Measurements from ENCODE around the gene SLC22A16. TPM values are rescaled to one million over a fixed set of nuclear protein-coding genes. Genes with fewer than 3 reads are reported as not detected.

Gene SLC22A16
- total RNA-seq, 1 experiment from 2014 or later: not detected

DNA sequence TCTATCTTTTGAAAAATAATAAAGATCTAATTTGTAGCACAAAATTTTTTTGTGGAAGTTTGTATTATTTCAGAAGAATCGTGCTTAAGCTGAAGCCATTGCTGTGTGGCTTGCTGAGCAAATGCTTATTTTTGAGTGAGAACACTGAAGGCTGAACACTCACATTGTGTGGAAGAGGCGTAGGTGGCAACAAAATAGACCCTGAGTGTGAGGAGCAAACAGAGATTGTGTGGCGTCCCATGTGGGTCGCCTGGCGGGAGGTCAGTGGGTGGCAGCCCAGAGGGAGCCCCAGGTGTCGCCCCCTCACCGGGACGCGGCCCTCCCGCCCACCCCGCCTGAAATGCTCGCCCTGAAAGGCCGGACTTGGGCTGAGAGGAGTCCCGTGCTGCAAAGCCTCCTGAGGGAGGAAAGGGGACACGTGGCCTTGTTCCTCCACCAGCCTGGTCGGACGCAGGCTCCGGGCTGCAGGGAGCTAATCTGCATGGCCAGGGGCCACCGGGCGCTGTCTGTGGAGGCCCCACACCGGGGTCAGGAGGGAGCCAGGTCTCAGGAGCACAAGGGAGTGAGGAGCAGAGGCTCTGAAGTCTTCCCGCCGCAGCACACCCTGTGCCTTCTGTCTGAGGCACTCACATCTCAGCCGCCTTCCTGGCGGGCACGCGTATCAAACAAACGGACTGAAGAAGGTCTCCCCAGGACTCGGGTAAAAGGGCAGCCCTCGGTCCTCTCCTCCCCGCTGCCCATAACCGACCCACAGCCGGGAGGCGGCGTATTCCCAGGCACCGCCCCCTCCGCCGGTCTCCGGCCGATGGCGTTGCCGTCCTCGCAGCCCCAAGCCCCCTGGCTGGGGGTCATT is 77.0 kb downstream of the SLC22A16 start:
- Histone ChIP-seq H3F3A (ENCODE audit: low read length, unreplicated experiment) (no peaks in the 10 kb centered on the region), H3K9ac (ENCODE audit: low read length) (no peak overlapping the region), H3K79me2 (ENCODE audit: low read length) (no peaks in the 10 kb centered on the region), H3K27ac (ENCODE audit: low read length) (no peak overlapping the region), H3K27me3 (ENCODE audit: low read length) (no peaks in the 10 kb centered on the region), H4K20me1 (ENCODE audit: low read length) (no peaks in the 10 kb centered on the region), H3K4me1 (ENCODE audit: insufficient read depth, low read length) (no peaks in the 10 kb centered on the region), H3K36me3 (ENCODE audit: low read depth, low read length) (no peaks in the 10 kb centered on the region), H3K9me2 (replicated peaks; ENCODE audit: low read length) (no peaks in the 10 kb centered on the region), H3K4me3 (ENCODE audit: low read length) (no peak overlapping the region), H3K4me2 (ENCODE audit: low read length) (no peak overlapping the region), H3K9me3 (ENCODE audit: low read length) (no peaks in the 10 kb centered on the region), H2AFZ (ENCODE audit: low read length) (no peak overlapping the region)
- ChIA-PET CTCF (no interaction called here), POLR2A (ENCODE audit: unreplicated experiment) (no interaction called here)
- intact Hi-C loops (cut with micrococcal nuclease): no loop called here
- BruUV-seq (replicated peaks): no TSS peak
- no peak for ATAC-seq
- TF ChIP-seq EZH2phosphoT487 (IDR thresholded peaks at IDR 0.05; ENCODE audit: borderline replicate concordance, low read length) (no peak), CTCF (conservative IDR thresholded peaks at IDR 0.05; ENCODE audit: low read depth, low read length) (no peak), EZH2 (IDR thresholded peaks at IDR 0.05; ENCODE audit: low read length, unreplicated experiment) (no peak)
- DNase-seq: no peak

- no peaks in the 10 kb centered on the region for H3K9me2 ChIP-seq (replicated peaks; ENCODE audit: low read length)
- H3K4me3 ChIP-seq (ENCODE audit: low read length): no peak overlapping the region
- ATAC-seq: peak; percentile 31; the same call in 1 of the 2 replicates
- no peak overlapping the region for H2AFZ ChIP-seq (ENCODE audit: low read length)
- H3K79me2 ChIP-seq (ENCODE audit: low read length): no peaks in the 10 kb centered on the region
- H3F3A ChIP-seq (ENCODE audit: low read length, unreplicated experiment): no peaks in the 10 kb centered on the region
- TF ChIP-seq EZH2phosphoT487 (IDR thresholded peaks at IDR 0.05; ENCODE audit: borderline replicate concordance, low read length) (no peak), CTCF (conservative IDR thresholded peaks at IDR 0.05; ENCODE audit: low read depth, low read length) (no peak), EZH2 (IDR thresholded peaks at IDR 0.05; ENCODE audit: low read length, unreplicated experiment) (no peak)
- no peaks in the 10 kb centered on the region for H3K4me1 ChIP-seq (ENCODE audit: insufficient read depth, low read length)
- BruUV-seq (replicated peaks): no TSS peak
- intact Hi-C loops (cut with micrococcal nuclease): no loop called here
- H4K20me1 ChIP-seq (ENCODE audit: low read length): no peaks in the 10 kb centered on the region
- H3K4me2 ChIP-seq (ENCODE audit: low read length): no peak overlapping the region
- ChIA-PET CTCF (no interaction called here), POLR2A (ENCODE audit: unreplicated experiment) (no interaction called here)
- H3K9me3 ChIP-seq (ENCODE audit: low read length): no peaks in the 10 kb centered on the region
- no peak overlapping the region for H3K27ac ChIP-seq (ENCODE audit: low read length)
- peak; percentile 22 for DNase-seq
- no peaks in the 10 kb centered on the region for H3K36me3 ChIP-seq (ENCODE audit: low read depth, low read length)
- no peaks in the 10 kb centered on the region for H3K27me3 ChIP-seq (ENCODE audit: low read length)
- H3K9ac ChIP-seq (ENCODE audit: low read length): no peak overlapping the region
Observed at GRCh38 chr6:110398778-110399177, 77.6 kb downstream of the SLC22A16 start.

DNA sequence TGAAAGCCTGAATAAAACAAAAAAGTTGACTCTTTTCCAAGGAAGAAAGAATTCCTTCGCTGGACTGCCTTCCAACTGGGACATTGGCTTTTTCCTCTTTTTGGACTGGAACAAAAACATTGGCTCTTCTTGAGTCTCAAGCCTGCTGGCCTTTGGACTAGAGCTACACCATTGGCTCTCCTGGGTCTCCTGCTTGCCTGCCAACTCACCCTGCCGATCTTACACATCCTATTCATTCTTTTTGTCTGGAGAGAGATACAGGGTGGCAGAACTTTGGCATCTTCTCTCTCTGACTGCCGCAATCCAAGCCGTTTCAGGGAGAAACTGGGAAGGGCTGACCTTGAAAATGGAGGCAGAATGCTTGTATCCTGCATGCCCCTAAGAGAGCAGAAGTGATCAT is 81.2 kb downstream of the SLC22A16 start:
- no peak overlapping the region for H2AFZ ChIP-seq (ENCODE audit: low read length)
- DNase-seq (no peak), ATAC-seq (no peak)
- POLR2A ChIA-PET (ENCODE audit: unreplicated experiment): no interaction called here
- TF ChIP-seq CTCF (conservative IDR thresholded peaks at IDR 0.05; ENCODE audit: low read depth, low read length) (no peak), EZH2 (IDR thresholded peaks at IDR 0.05; ENCODE audit: low read length, unreplicated experiment) (no peak), EZH2phosphoT487 (IDR thresholded peaks at IDR 0.05; ENCODE audit: borderline replicate concordance, low read length) (no peak)
- BruUV-seq (replicated peaks): no TSS peak
- no peaks in the 10 kb centered on the region for H3K27me3 ChIP-seq (ENCODE audit: low read length)
- H3K4me1 ChIP-seq (ENCODE audit: insufficient read depth, low read length): no peaks in the 10 kb centered on the region
- no peak overlapping the region for H3K4me3 ChIP-seq (ENCODE audit: low read length)
- no peak overlapping the region for H3K9ac ChIP-seq (ENCODE audit: low read length)
- H4K20me1 ChIP-seq (ENCODE audit: low read length): no peaks in the 10 kb centered on the region
- no peaks in the 10 kb centered on the region for H3K9me2 ChIP-seq (replicated peaks; ENCODE audit: low read length)
- no peaks in the 10 kb centered on the region for H3F3A ChIP-seq (ENCODE audit: low read length, unreplicated experiment)
- H3K36me3 ChIP-seq (ENCODE audit: low read depth, low read length): no peaks in the 10 kb centered on the region; the same call in 1 of the 2 replicates
- CTCF ChIA-PET: no interaction called here
- no peaks in the 10 kb centered on the region for H3K79me2 ChIP-seq (ENCODE audit: low read length)
- H3K9me3 ChIP-seq (ENCODE audit: low read length): no peaks in the 10 kb centered on the region
- no peak overlapping the region for H3K27ac ChIP-seq (ENCODE audit: low read length)
- intact Hi-C loops (cut with micrococcal nuclease): no loop called here
- H3K4me2 ChIP-seq (ENCODE audit: low read length): no peak overlapping the region

Data from PC-3 (cell line).